ENCODE measurements around the gene HSD17B13.
"Not testable (repeated sequence)": the region's sequence is repeated elsewhere in the genome, so short reads cannot be mapped to it uniquely, and the experiment has no call there.

Gene HSD17B13

GRCh38 chr4:87326460-87326859 is 3.8 kb upstream of the HSD17B13 start:
- DNase-seq: no peak
- in situ Hi-C loops (cut with MboI; ENCODE audit: low pct_unique_long_range_greater_than_20kb, low sequenced_read_pairs): no loop called here

- in situ Hi-C loops (cut with MboI; ENCODE audit: low pct_unique_long_range_greater_than_20kb, low sequenced_read_pairs): no loop called here
- DNase-seq: no peak
Observed at GRCh38 chr4:87321888-87322287, 794 bp downstream of the HSD17B13 start.

- DNase-seq: no peak
- in situ Hi-C loops (cut with MboI; ENCODE audit: low pct_unique_long_range_greater_than_20kb, low sequenced_read_pairs): no loop called here
Observed at GRCh38 chr4:87317527-87317926, 5.2 kb downstream of the HSD17B13 start.

- in situ Hi-C loops (cut with MboI; ENCODE audit: low pct_unique_long_range_greater_than_20kb, low sequenced_read_pairs): no loop called here
- no peak for DNase-seq
Observed at GRCh38 chr4:87316961-87317360, 5.7 kb downstream of the HSD17B13 start.

- in situ Hi-C loops (cut with MboI; ENCODE audit: low pct_unique_long_range_greater_than_20kb, low sequenced_read_pairs); DNase-seq: not testable (repeated sequence)
Observed at GRCh38 chr4:87315000-87315399, 7.7 kb downstream of the HSD17B13 start.

GRCh38 chr4:87313756-87314155 is 8.9 kb downstream of the HSD17B13 start:
- DNase-seq: no peak
- in situ Hi-C loops (cut with MboI; ENCODE audit: low pct_unique_long_range_greater_than_20kb, low sequenced_read_pairs): no loop called here

- in situ Hi-C loops (cut with MboI; ENCODE audit: low pct_unique_long_range_greater_than_20kb, low sequenced_read_pairs): no loop called here
Observed at GRCh38 chr4:87311684-87312083, 11.0 kb downstream of the HSD17B13 start.

GRCh38 chr4:87310691-87311335 is 11.9 kb downstream of the HSD17B13 start:
- in situ Hi-C loops (cut with MboI; ENCODE audit: low pct_unique_long_range_greater_than_20kb, low sequenced_read_pairs): no loop called here
- no peak for DNase-seq

More at GRCh38 chr4:87311684-87312083, 11.0 kb downstream of the HSD17B13 start:
- no peak for DNase-seq

- no peak for DNase-seq
- in situ Hi-C loops (cut with MboI; ENCODE audit: low pct_unique_long_range_greater_than_20kb, low sequenced_read_pairs): no loop called here
Observed at GRCh38 chr4:87309625-87310024, 13.1 kb downstream of the HSD17B13 start.

- DNase-seq: no peak
- in situ Hi-C loops (cut with MboI; ENCODE audit: low pct_unique_long_range_greater_than_20kb, low sequenced_read_pairs): no loop called here
Observed at GRCh38 chr4:87306056-87306455, 16.6 kb downstream of the HSD17B13 start.

- in situ Hi-C loops (cut with MboI; ENCODE audit: low pct_unique_long_range_greater_than_20kb, low sequenced_read_pairs): no loop called here
- DNase-seq: no peak
Observed at GRCh38 chr4:87305562-87305961, 17.1 kb downstream of the HSD17B13 start.

- DNase-seq: no peak
- in situ Hi-C loops (cut with MboI; ENCODE audit: low pct_unique_long_range_greater_than_20kb, low sequenced_read_pairs): no loop called here
Observed at GRCh38 chr4:87304745-87305432, 17.8 kb downstream of the HSD17B13 start.

GRCh38 chr4:87299898-87300297 is 22.8 kb downstream of the HSD17B13 start:
- DNase-seq: no peak
- in situ Hi-C loops (cut with MboI; ENCODE audit: low pct_unique_long_range_greater_than_20kb, low sequenced_read_pairs): loop anchor here (25.0 kb wide), 1 partner anchor 162 kb away; no protein-coding TSS in a partner anchor

- in situ Hi-C loops (cut with MboI; ENCODE audit: low pct_unique_long_range_greater_than_20kb, low sequenced_read_pairs): loop anchor here (25.0 kb wide), 1 partner anchor 164 kb away; no protein-coding TSS in a partner anchor
Observed at GRCh38 chr4:87298362-87298761, 24.3 kb downstream of the HSD17B13 start.

GRCh38 chr4:87294911-87295310 is 27.8 kb downstream of the HSD17B13 start:
- in situ Hi-C loops (cut with MboI; ENCODE audit: low pct_unique_long_range_greater_than_20kb, low sequenced_read_pairs): loop anchor here (25.0 kb wide), 1 partner anchor 167 kb away; no protein-coding TSS in a partner anchor
- not testable (repeated sequence) for DNase-seq

More at GRCh38 chr4:87298362-87298761, 24.3 kb downstream of the HSD17B13 start:
- DNase-seq: no peak

GRCh38 chr4:87293889-87294288 is 28.8 kb downstream of the HSD17B13 start:
- in situ Hi-C loops (cut with MboI; ENCODE audit: low pct_unique_long_range_greater_than_20kb, low sequenced_read_pairs): loop anchor here (25.0 kb wide), 1 partner anchor 168 kb away; no protein-coding TSS in a partner anchor
- DNase-seq: not testable (repeated sequence)

GRCh38 chr4:87286970-87287369 is 35.7 kb downstream of the HSD17B13 start:
- in situ Hi-C loops (cut with MboI; ENCODE audit: low pct_unique_long_range_greater_than_20kb, low sequenced_read_pairs): loop anchor here (25.0 kb wide), 1 partner anchor 175 kb away; no protein-coding TSS in a partner anchor

GRCh38 chr4:87284268-87284667 is 38.4 kb downstream of the HSD17B13 start:
- in situ Hi-C loops (cut with MboI; ENCODE audit: low pct_unique_long_range_greater_than_20kb, low sequenced_read_pairs): loop anchor here (25.0 kb wide), 1 partner anchor 178 kb away; no protein-coding TSS in a partner anchor
- not testable (repeated sequence) for DNase-seq

More at GRCh38 chr4:87286970-87287369, 35.7 kb downstream of the HSD17B13 start:
- no peak for DNase-seq

- in situ Hi-C loops (cut with MboI; ENCODE audit: low pct_unique_long_range_greater_than_20kb, low sequenced_read_pairs): loop anchor here (25.0 kb wide), 1 partner anchor 179 kb away; no protein-coding TSS in a partner anchor
- DNase-seq: no peak
Observed at GRCh38 chr4:87283151-87283550, 39.5 kb downstream of the HSD17B13 start.

- in situ Hi-C loops (cut with MboI; ENCODE audit: low pct_unique_long_range_greater_than_20kb, low sequenced_read_pairs): loop anchor here (25.0 kb wide), 1 partner anchor 181 kb away; no protein-coding TSS in a partner anchor
- no peak for DNase-seq
Observed at GRCh38 chr4:87281603-87282002, 41.1 kb downstream of the HSD17B13 start.
